ENCODE measurements around the gene CEP131. TPM values are rescaled to one million over a fixed set of nuclear protein-coding genes. Genes with fewer than 3 reads are reported as not detected.

The CEP131 gene
- total and polyA plus RNA-seq, 2 donors (not counting 3 experiments of a cell fraction or from before 2014, with no cell fraction given) = 5.3 to 17.9 TPM

DNA sequence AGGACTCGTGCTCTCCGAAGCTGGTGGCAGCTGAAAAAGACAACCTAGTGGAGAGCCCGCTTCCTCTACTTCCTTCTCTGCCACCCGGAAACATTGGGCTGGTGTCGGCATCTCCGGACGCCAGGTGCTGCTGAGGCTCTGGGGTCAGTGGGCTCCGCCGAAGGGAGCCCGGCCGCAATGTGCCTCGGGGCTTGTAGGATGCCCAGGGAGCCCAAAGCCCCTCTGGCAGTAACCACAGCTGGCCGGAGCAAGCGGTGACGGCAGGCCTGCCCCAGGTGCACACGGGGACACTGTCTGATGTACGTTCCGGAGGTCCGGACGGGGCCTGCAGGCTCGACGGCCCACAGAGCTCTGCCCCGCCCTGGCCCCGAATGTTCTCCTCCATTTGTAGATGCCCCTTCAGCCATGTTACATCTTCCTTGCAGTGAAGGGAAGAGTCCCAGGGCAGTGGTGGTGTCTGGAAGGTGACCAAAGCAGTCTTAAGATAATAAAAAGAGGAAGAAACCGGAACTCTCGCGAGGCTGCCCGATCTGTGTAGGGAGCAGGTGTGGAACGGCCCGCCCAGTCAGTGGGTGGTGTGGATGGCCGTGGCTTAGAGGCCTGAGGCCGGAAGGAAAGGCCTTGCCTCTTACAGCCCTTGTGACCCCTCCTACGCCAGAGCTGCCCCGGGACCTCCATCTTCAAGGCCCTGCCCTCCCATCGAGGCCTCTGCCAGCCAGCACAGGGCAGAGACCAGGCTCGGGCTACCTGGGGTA lies 39.0 kb upstream of the CEP131 start:
- Histone ChIP-seq H3K4me2 (ENCODE audit: insufficient read depth, low read length) (no peak overlapping the region), H3K4me3 (replicated peaks in 1 of 3; ENCODE audit: insufficient read depth in 1 of 3, low read depth in 1 of 3, low read length in 3 of 3) (no peak overlapping the region), H3K4me1 (ENCODE audit: control insufficient read depth, extremely low read depth, insufficient read depth, low read length) (peaks cover under 1% of the 10 kb centered on the region), H3K9me1 (replicated peaks; ENCODE audit: control insufficient read depth, extremely low read depth, insufficient read depth, low read length) (no peaks in the 10 kb centered on the region), H3K9ac (replicated peaks; ENCODE audit: extremely low read depth, insufficient read depth, low read length) (no peak overlapping the region), H3K36me3 (ENCODE audit: control insufficient read depth in 2 of 2, extremely low read depth in 1 of 2, insufficient read depth in 2 of 2, low read length in 2 of 2) (peaks cover 2 to 60% of the 10 kb centered on the region in 2 experiments), H3K9me3 (replicated peaks; ENCODE audit: control insufficient read depth, insufficient read depth, low read length) (no peaks in the 10 kb centered on the region), H2AFZ (ENCODE audit: low read depth, low read length) (no peak overlapping the region), H3K27me3 (ENCODE audit: control insufficient read depth in 2 of 2, insufficient read depth in 2 of 2, low read length in 2 of 2) (no peaks in the 10 kb centered on the region), H4K20me1 (replicated peaks; ENCODE audit: control insufficient read depth, extremely low read depth, insufficient read depth, low read length) (no peaks in the 10 kb centered on the region), H3K79me2 (ENCODE audit: control insufficient read depth, insufficient read depth, low read length) (no peaks in the 10 kb centered on the region), H3K27ac (ENCODE audit: insufficient read depth, low read depth, low read length) (no peak overlapping the region)
- intact Hi-C loops (cut with micrococcal nuclease) = no loop called here
- ChIA-PET CTCF (interaction anchor here (0.7 to 1.1 kb wide), 2 partner anchors 9 to 10 kb away, joined by 3 read pairs; no protein-coding TSS in a partner anchor), POLR2A (interaction anchor here (0.7 kb wide), 1 partner anchor 238 kb away, joined by 3 read pairs; no protein-coding TSS in a partner anchor)
- DNase-seq (ENCODE audit: low read depth, low spot score) = no peak
- no peak for FAIRE-seq
- TF ChIP-seq MYC (IDR thresholded peaks at IDR 0.05; ENCODE audit: low read depth, low read length) = no peak
- no peak for TF ChIP-seq GATA2 (IDR thresholded peaks at IDR 0.05; ENCODE audit: insufficient read depth, insufficient read length, low read depth, low read length)
- no peak for TF ChIP-seq FOS (IDR thresholded peaks at IDR 0.05; ENCODE audit: borderline replicate concordance, insufficient read depth, low read length)
- no peak for TF ChIP-seq JUN (IDR thresholded peaks at IDR 0.05; ENCODE audit: borderline replicate concordance, insufficient read depth, insufficient read length, low read depth)
- TF ChIP-seq, protein P1, sequence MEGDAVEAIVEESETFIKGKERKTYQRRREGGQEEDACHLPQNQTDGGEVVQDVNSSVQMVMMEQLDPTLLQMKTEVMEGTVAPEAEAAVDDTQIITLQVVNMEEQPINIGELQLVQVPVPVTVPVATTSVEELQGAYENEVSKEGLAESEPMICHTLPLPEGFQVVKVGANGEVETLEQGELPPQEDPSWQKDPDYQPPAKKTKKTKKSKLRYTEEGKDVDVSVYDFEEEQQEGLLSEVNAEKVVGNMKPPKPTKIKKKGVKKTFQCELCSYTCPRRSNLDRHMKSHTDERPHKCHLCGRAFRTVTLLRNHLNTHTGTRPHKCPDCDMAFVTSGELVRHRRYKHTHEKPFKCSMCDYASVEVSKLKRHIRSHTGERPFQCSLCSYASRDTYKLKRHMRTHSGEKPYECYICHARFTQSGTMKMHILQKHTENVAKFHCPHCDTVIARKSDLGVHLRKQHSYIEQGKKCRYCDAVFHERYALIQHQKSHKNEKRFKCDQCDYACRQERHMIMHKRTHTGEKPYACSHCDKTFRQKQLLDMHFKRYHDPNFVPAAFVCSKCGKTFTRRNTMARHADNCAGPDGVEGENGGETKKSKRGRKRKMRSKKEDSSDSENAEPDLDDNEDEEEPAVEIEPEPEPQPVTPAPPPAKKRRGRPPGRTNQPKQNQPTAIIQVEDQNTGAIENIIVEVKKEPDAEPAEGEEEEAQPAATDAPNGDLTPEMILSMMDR (IDR thresholded peaks at IDR 0.05; ENCODE audit: extremely low read depth in 1 of 2, insufficient read depth in 1 of 2, low read depth in 1 of 2, low read length in 2 of 2) = no peak
- TF ChIP-seq MAX (IDR thresholded peaks at IDR 0.05; ENCODE audit: insufficient read depth, insufficient read length) = no peak
- TF ChIP-seq POLR2AphosphoS5 (IDR thresholded peaks at IDR 0.05; ENCODE audit: insufficient read depth, low read depth, low read length) = no peak
- no peak for TF ChIP-seq EZH2 (IDR thresholded peaks at IDR 0.05; ENCODE audit: borderline replicate concordance, low read depth, low read length, severe bottlenecking)
- TF ChIP-seq POLR2A (IDR thresholded peaks at IDR 0.05; ENCODE audit: low read depth, low read length) = no peak
- dilution Hi-C loops (cut with MboI; ENCODE audit: extremely low pct_ligation_motif_present, low sequenced_read_pairs) = no loop called here
- BruUV-seq (replicated peaks) = no TSS peak
